IPS-NIHi7 (cell line): Measurements from ENCODE around the gene MBNL3.
"Not testable (repeated sequence)": the region's sequence is repeated elsewhere in the genome, so short reads cannot be mapped to it uniquely, and the experiment has no call there.

Source experiments
- DNase-seq: peaks from one replicate; pipeline ENCODE4 v3.0.0; 2012; ENCODE audit warnings: mixed read lengths; ENCODE audit errors: extremely low spot score

The MBNL3 gene

DNA sequence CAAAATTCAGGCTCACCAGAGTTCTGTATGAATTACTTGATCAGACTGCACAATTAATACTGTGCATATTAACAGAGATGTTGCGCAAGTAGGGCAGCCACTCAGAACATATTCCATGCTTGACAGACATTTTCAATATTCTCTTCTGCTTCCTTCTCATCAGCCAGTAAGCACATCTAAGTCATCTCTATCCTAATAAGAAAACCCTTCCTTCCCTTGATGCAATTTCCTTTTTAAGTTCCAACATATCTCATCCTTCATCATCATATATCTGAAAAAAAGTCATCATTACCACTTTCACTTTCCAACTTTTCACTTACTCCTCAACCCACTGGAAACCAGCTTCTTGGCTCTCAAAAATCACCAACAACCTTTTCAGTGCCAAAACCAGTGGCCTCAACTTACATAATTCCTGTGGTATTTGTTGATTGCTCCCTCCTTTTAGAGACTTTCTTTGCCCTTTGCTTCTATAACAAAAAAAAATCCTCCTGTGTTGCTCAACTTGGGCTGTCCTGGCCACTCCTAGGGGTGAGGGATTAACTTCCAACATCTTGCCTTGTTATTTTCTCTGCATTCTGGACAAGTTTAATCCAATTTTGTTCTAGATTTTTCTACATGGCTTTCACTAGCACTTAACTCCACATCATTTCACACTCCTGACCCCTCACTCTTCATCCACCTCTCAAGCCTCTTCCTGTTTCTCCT lies 14.1 kb downstream of the MBNL3 start:
- DNase-seq, result no peak

DNA sequence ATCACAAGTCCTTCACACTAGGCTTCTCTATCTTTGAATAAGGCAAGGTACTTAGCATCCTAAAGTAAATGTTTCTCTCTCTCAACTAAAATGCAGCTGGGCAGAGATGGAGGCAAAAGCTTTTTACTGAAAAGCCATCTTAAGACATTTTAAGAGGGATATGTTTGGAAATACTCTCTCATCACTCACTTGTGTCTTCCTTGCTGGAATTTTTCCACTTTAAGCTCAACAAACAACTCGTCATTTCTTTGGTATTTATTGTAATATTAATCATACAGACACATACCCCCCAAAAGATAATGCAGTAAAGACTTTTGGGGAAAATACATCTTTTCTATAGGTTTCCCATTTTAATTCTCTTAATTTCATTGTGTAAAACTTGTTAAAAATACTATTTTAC lies 16.4 kb downstream of the MBNL3 start:
- no peak for DNase-seq

DNA sequence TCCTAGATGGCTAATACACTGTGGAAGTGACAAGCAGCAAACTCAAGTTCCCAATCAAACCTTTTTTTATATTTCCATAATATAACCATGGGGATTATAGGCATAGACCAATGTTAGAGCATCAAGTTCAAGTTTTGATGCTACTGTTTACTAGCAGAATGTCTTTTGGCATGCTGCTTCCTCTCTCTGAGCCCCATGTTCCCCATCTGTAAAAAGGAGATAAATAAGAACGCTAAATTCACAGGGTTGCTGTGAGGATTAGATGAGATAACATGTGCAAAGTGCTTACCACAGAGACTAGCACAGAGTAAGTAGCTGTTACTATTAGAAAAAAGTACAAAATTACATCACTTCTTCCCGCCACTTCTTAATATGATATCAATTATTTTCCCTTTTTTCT lies 18.0 kb downstream of the MBNL3 start:
- DNase-seq, result no peak

DNA sequence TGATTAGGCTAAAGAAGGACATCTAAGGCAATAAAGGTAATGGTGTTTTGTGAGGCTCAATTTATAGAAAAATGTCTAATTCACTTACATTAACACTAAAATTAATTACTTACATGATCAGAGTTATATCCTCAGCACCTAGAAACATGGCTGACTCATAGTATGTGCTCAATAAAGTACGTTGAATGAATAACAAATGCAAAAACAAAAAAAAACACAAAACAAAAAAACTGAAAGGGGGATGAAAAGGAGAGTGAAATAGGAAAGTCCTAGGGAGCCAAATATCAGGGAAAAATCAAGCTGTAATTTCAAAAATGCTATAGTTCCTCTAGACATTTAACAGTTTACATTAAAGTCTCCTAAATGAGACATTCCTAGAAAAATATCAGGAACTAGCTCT lies 18.7 kb downstream of the MBNL3 start:
- DNase-seq, result no peak

GRCh38 chrX:132468454-132468853 lies 20.4 kb downstream of the MBNL3 start:
- no peak for DNase-seq

GRCh38 chrX:132467989-132468388 lies 20.8 kb downstream of the MBNL3 start:
- no peak for DNase-seq

DNA sequence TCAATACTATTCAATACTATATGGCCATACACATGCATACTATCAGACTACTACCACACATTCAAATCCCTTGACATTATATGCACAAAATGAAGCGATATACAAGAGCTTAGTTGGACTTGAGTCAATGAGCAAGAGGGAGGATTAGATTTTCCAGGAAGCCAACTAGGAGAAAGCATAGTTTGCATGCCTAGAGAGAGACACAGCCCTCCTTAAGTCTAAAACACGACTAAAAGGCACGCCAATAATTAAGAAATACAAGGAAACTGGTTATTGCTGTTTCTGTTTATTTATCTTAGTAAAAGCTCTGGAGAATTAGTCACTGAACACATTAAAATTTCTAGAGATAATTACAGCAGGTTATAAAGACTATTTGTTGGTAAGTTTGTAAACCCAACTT lies 21.8 kb downstream of the MBNL3 start:
- DNase-seq, result no peak

GRCh38 chrX:132463411-132463810 lies 25.4 kb downstream of the MBNL3 start:
- peak; percentile 40 for DNase-seq

DNA sequence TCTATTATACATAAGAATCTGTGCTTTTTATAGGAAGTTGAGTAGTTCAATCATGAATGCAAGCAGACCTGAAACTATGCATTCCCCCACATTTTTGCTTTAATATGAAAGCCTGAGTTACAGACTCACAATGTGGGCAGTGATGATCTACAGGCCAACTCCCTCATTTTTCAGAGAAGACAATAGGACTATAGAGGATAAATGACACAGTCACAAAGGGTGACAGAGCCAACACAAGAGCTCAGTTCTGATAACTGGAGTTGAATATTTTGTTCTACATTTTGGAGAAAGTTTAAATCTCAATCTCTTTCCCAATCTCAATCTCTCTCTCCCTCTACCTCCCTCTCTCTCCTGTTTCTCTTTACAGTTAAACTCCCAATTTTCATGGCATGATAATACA lies 27.0 kb downstream of the MBNL3 start:
- DNase-seq, result no peak

DNA sequence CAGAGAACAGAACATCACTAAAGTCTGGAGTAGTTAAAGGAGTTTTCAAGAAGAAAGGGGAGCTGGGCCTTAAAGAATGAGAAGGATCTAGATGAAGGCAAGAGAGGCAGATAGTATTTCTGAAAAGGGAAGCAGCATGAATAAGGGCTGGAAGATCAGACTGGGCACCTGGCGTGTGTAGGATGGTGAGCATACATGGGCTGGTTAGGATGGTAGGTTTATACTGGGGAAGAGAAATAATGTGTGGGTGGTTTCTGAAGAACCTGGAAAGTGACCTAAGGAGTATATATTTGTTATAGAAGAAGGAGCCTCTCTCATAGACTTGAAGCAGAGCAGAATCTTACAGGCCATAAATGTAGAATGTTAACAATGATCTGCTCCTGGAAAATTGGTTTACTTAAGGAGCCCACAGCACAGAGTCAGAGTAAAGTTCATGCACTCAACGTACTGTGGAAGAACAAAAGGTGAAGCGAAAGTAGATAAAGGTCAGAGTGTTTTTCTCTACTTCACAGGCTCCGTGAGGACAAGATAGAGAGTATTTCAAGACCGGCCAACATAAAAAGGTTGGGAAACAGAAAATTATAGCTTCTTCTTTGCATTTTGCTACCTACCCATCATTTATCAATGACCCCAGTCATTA lies 35.8 kb downstream of the MBNL3 start:
- no peak for DNase-seq

DNA sequence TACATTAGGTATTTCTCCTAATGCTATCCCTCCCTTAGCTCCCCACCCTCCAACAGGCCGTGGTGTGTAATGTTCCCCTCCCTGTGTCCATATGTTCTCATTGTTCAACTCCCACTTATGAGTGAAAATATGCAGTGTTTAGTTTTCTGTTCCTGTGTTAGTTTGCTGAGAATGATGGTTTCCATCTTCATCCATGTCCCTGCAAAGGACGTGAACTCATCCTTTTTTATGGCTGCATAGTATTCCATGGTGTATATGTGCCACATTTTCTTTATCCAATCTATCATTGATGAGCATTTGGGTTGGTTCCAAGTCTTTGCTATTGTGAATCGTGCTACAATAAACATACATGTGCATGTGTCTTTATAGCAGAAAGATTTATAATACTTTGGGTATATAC lies 42.9 kb downstream of the MBNL3 start:
- not testable (repeated sequence) for DNase-seq

- no peak for DNase-seq
Measured at GRCh38 chrX:132444936-132445335, 43.9 kb downstream of the MBNL3 start.

- DNase-seq, result no peak
Measured at GRCh38 chrX:132443196-132444135, 45.4 kb downstream of the MBNL3 start.

DNA sequence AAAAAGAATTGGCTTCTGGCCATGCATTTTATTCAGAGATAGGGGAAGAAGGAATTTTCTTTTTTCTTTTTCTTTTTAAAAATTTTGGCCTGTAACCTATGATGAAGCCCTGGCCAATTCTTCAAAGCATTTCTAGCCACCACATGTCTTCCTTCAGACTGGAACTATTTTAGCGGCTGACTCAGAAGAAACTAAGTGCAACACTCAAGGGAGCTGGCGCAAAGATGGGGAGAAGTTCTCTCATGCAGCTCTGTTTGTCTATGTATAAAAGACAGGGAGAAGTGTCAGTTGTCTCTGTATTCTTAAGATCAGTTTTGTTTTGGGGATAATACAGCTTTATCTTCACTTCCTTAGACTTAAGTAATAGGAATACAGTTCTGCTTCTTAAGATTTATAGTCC lies 46.1 kb downstream of the MBNL3 start:
- DNase-seq, result no peak

DNA sequence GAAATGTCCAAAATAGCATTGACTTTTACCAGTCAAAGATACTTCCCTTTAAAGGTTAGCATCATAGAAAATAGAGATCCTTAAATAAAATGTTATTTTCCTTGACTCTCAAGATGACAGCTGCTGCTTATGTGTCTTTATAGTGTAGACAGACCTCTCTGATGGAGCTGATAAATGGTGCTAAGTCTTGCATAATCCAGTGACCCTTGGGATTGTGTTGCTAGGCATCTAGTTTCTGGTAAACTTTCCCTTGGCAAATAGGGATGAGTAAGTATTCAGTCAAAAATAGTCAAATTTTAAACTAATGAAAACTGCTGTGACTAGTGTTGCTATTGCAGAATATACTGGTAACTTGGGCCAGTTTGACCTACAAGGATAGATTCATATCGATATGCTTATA lies 53.6 kb downstream of the MBNL3 start:
- no peak for DNase-seq

- no peak for DNase-seq
Measured at GRCh38 chrX:132433551-132433950, 55.3 kb downstream of the MBNL3 start.

- peak; percentile 48 for DNase-seq
Measured at GRCh38 chrX:132433001-132433400, 55.8 kb downstream of the MBNL3 start.

DNA sequence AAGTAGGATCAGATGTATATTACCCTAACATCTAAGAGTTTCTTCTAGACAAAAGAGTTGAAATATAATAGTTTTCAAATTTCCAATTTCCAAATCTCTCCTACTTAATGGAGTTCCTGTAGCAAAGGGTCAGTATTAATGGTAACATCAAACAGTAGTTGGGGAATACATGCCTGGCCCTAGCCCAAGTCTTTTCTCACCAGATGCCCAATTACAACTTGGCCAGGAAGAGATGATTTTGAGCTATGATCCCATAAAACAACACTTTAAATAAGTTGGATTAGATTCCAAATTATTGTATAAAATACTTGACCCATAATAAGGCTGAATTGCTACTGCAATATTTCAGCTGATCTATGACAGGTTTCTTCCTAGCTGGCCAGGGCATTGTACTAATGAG lies 59.9 kb downstream of the MBNL3 start:
- no peak for DNase-seq

GRCh38 chrX:132426695-132427281 lies 62.0 kb downstream of the MBNL3 start:
- DNase-seq, result no peak

DNA sequence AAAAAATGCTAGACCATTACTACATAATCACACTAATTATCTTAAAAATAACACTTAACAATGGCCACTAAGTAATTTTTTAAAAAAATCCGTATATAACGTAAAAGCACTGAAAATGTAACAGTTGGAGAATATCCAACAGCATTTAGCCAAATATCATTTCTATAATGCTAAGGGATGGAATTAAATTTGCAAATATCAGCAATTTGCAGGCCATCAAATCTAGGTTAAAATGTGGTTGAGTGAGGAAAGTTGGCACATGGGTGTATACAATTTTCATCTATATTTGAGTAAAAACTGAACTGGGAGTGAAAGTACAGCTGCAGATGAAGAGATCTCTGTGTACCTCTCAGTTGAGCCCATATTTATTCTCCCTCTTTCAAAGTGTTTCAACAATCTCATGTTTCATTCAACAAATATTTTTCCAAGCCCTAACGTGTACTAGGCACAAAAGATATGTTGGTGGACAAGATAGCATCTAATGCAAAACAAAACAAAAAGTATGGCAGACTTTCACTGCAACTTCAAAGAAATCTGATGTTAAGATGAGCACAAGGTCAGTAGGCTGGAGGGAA lies 63.0 kb downstream of the MBNL3 start:
- DNase-seq, result no peak

- no peak for DNase-seq
Measured at GRCh38 chrX:132423323-132423722, 65.5 kb downstream of the MBNL3 start.

GRCh38 chrX:132415012-132415411 lies 73.8 kb downstream of the MBNL3 start:
- no peak for DNase-seq
